Pancreas (tissue), 10 donors: ENCODE measurements around the gene ZG16B. TPM values are rescaled to one million over a fixed set of nuclear protein-coding genes. Genes with fewer than 3 reads are reported as not detected.
A peak's percentile ranks its signal among the peaks of the same experiment; 100 is the strongest.

Experiments used
- ATAC-seq, 4 donors: fragments of 200-7000 bp; cut with Tn5 transposase; one replicate each; pipeline versions ENCODE4 v1.8.0 to v1.9.1; 2020; ENCODE audit warnings: mild to moderate bottlenecking in 4 of 4, moderate library complexity in 4 of 4
- DNase-seq, 6 donors: peaks; one replicate each; pipeline ENCODE4 v3.0.0-alpha.2; 2020
- FAIRE-seq: peaks from 2 replicates; lab custom pipeline; 2012; peaks lifted over from hg19 to GRCh38; lab: Jason Lieb, UNC
- H3K27ac ChIP-seq, 4 donors: fragments of 200-600 bp; sonication (generic); 1 replicate in 3 of 4; 2 replicates in 1 of 4; pipeline versions ENCODE4 v1.5.0 to v1.8.0; 2020
- H3K27me3 ChIP-seq, 4 donors: fragments of 200-600 bp; one replicate each; pipeline ENCODE4 v1.8.0; 2021
- H3K36me3 ChIP-seq, 3 donors: fragments of 200-600 bp; sonication (generic) in 1 of 3; one replicate each; pipeline versions ENCODE4 v1.5.0 to v1.8.0; 2020 to 2021
- H3K4me1 ChIP-seq, 3 donors: fragments of 200-600 bp; one replicate each; pipeline ENCODE4 v1.8.0; 2021
- H3K4me3 ChIP-seq, 4 donors: fragments of 200-600 bp; sonication (generic) in 2 of 4; one replicate each; pipeline versions ENCODE4 v1.5.0 to v1.8.0; 2020 to 2021
- H3K9me3 ChIP-seq, 4 donors: fragments of 200-600 bp; one replicate each; pipeline ENCODE4 v1.8.0; 2021
- CTCF ChIP-seq, 4 donors: fragments of 200-600 bp; sonication (generic) in 3 of 4; IDR thresholded peaks; one replicate each; pipeline versions ENCODE4 v1.5.0 to v1.8.0; 2021; ENCODE audit warnings: antibody characterized with exemption in 4 of 4
- WGBS, 2 donors: extraction: QIAGEN DNeasy Blood & Tissue Kit; methylation state at CpG; one replicate each; pipeline ENCODE4 v1.1.7; 2013; 5-methylcytosine and 5-hydroxymethylcytosine counted together
- intact Hi-C, 3 donors: fragments of 100-400 bp; cut with DNase I; formaldehyde crosslinking; loops; one replicate each; pipeline versions ENCODE4 v1.11.1 to v1.14.2; 2022
- polyA plus RNA-seq, 2 donors: library from polyadenylated mRNA; stranded (reverse); fragments of 200-250 nt; gene quantifications; one replicate each; pipeline ENCODE4 v1.2.3, GENCODE V29; 2013
- total RNA-seq, 6 donors: library from RNA; stranded (reverse); fragmentation: NEBNext Ultra II Directional in 4 of 6; extraction: Animal tissue kit (Norgen Biotek cat#: 25700) in 4 of 6; gene quantifications; one replicate each; pipeline versions ENCODE4 v1.2.1 to v1.2.4, GENCODE V29; 2021 to 2023
- donor health status: healthy with polysubstance abuse.
- donor health status: DM: no; HTN: no; CAD: no; lungs with moderate emphysema.
- donor health status: DM: no; HTN: no; CAD: no.
- donor health status: control.
- donor health status: control.
- donor health status: Bipolar disorder and iron deficiency.
- donor health status: DM: yes; HTN: yes; CAD: no.
- donor health status: DM: no; HTN: no; CAD: no.
- donor health status: DM: no; HTN: no; CAD: no.
- donor health status: DM: yes; HTN: yes; CAD: no.

The ZG16B gene
- total and polyA plus RNA-seq, 8 donors = 0.43 to 1.7 (median 0.80) TPM

GRCh38 chr16:2817340-2818271 lies 12.5 kb upstream of the ZG16B start:
- Histone ChIP-seq H3K4me3 (no peak overlapping the region), H3K4me1 (no peaks in the 10 kb centered on the region), H3K27me3 (no peaks in the 10 kb centered on the region), H3K27ac (no peak overlapping the region), H3K9me3 (no peaks in the 10 kb centered on the region), H3K36me3 (no peaks in the 10 kb centered on the region)
- intact Hi-C loops = no loop called here
- TF ChIP-seq CTCF (IDR thresholded peaks at IDR 0.05) = no peak
- DNase-seq = peak in 1 of 6 donors; percentile 54
- no peak for FAIRE-seq
- peak in 1 of 4 donors; percentile 31 for ATAC-seq
- WGBS, 2 donors = 60 to 71% methylated on average over 50 to 68 of the region's 68 CpGs

DNA sequence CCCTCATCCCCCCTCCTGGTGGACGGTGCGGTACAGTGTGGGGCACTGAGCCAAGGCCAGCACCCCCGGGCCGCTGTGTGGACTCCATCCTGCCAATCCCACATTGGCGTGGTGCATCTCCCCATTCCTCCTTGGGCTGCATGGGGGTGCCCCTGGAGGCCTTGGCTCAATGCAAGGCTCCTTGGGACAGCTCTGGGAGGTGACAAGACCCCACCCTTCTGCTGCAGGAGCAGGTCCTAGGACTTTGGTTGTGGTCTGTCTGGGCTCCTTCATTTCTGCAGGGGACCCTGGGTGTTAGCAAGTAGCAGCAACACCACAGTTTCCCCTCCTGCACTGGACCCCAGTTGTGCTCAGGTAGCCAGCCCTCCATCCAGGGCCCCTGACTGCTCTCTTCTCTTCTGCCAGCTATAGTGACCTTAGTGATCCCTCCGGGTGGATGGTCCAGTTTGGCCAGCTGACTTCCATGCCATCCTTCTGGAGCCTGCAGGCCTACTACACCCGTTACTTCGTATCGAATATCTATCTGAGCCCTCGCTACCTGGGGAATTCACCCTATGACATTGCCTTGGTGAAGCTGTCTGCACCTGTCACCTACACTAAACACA lies 11.7 kb upstream of the ZG16B start:
- TF ChIP-seq CTCF (IDR thresholded peaks at IDR 0.05) = no peak
- WGBS, 2 donors = 76 to 79% methylated on average over 10 of the region's 10 CpGs
- Histone ChIP-seq H3K36me3 (no peaks in the 10 kb centered on the region), H3K4me1 (no peaks in the 10 kb centered on the region), H3K4me3 (no peak overlapping the region), H3K27ac (no peak overlapping the region), H3K9me3 (no peaks in the 10 kb centered on the region), H3K27me3 (no peaks in the 10 kb centered on the region)
- intact Hi-C loops = no loop called here
- DNase-seq = peak in 1 of 6 donors; percentile 34
- no peak for FAIRE-seq
- no peak for ATAC-seq

- H3K36me3 ChIP-seq = no peaks in the 10 kb centered on the region
- no peak for ATAC-seq
- no peaks in the 10 kb centered on the region for H3K27me3 ChIP-seq
- H3K4me1 ChIP-seq = no peaks in the 10 kb centered on the region
- 78 to 82% methylated on average over 17 to 18 of the region's 18 CpGs for WGBS, 2 donors
- intact Hi-C loops = no loop called here
- no peak overlapping the region for H3K4me3 ChIP-seq
- no peak overlapping the region for H3K27ac ChIP-seq
- DNase-seq = peak in 2 of 6 donors; percentile 38 to 42
- TF ChIP-seq CTCF (IDR thresholded peaks at IDR 0.05) = no peak
- no peaks in the 10 kb centered on the region for H3K9me3 ChIP-seq
- no peak for FAIRE-seq
These were observed 10.7 kb upstream of the ZG16B start for GRCh38 chr16:2819179-2819938.

GRCh38 chr16:2819939-2820835 lies 9.9 kb upstream of the ZG16B start:
- WGBS, 2 donors = 57 to 61% methylated on average over 17 of the region's 17 CpGs
- ATAC-seq = no peak

More at GRCh38 chr16:2819939-2820835, 9.9 kb upstream of the ZG16B start:
- Histone ChIP-seq H3K4me3 (no peak overlapping the region), H3K27ac (no peak overlapping the region), H3K9me3 (no peaks in the 10 kb centered on the region), H3K36me3 (no peaks in the 10 kb centered on the region), H3K4me1 (no peaks in the 10 kb centered on the region), H3K27me3 (no peaks in the 10 kb centered on the region)
- DNase-seq (peak in 2 of 6 donors; percentile 40 to 47), FAIRE-seq (no peak)
- intact Hi-C loops = no loop called here
- TF ChIP-seq CTCF (IDR thresholded peaks at IDR 0.05) = no peak
